Trophoblast cell (in vitro differentiated cells and primary cell): ENCODE data around the gene HMGB4.

Experiments
- DNase-seq, 2 donors: peaks; one replicate each; pipeline ENCODE4 v3.0.0-alpha.2; 2016
- H2AFZ ChIP-seq: 2 replicates; pipeline ENCODE4 v1.6.1; 2013; ENCODE audit warnings: low read length, moderate library complexity, mild to moderate bottlenecking; ENCODE audit not compliant: insufficient read depth, poor library complexity
- H2AK5ac ChIP-seq: 2 replicates; pipeline ENCODE4 v1.6.1; 2013; ENCODE audit warnings: mild to moderate bottlenecking, low read length
- H2BK120ac ChIP-seq: 2 replicates; pipeline ENCODE4 v1.6.1; 2013; ENCODE audit warnings: low read length, mild to moderate bottlenecking, moderate library complexity; ENCODE audit not compliant: insufficient read depth, poor library complexity
- H2BK12ac ChIP-seq: 2 replicates; pipeline ENCODE4 v1.6.1; 2013; ENCODE audit warnings: mild to moderate bottlenecking, low read length, moderate library complexity
- H2BK5ac ChIP-seq: 2 replicates; pipeline ENCODE4 v1.6.1; 2013; ENCODE audit warnings: low read length, low read depth, moderate library complexity, mild to moderate bottlenecking; ENCODE audit not compliant: poor library complexity
- H3K14ac ChIP-seq: 2 replicates; pipeline ENCODE4 v1.6.1; 2013; ENCODE audit warnings: mild to moderate bottlenecking, low read length
- H3K18ac ChIP-seq: 2 replicates; pipeline ENCODE4 v1.6.1; 2013; ENCODE audit warnings: mild to moderate bottlenecking, low read length
- H3K23ac ChIP-seq: 2 replicates; pipeline ENCODE4 v1.6.1; 2013; ENCODE audit warnings: low read length
- H3K27ac ChIP-seq: 2 replicates; pipeline ENCODE4 v1.5.1; 2013; ENCODE audit warnings: low read depth, mild to moderate bottlenecking, inconsistent platforms, low read length, moderate library complexity
- H3K27me3 ChIP-seq: 2 replicates; pipeline ENCODE4 v1.6.1; 2013; ENCODE audit warnings: inconsistent platforms, mild to moderate bottlenecking, low read length, moderate library complexity; ENCODE audit not compliant: insufficient read depth
- H3K36me3 ChIP-seq, 2 experiments: 1 replicate in 1 of 2; 2 replicates in 1 of 2; pipeline ENCODE4 v1.6.1; 2013; ENCODE audit warnings: low read length in 2 of 2, mild to moderate bottlenecking in 2 of 2, moderate library complexity in 1 of 2; ENCODE audit not compliant: insufficient read depth in 2 of 2, control insufficient read depth in 1 of 2
- H3K4ac ChIP-seq: 2 replicates; pipeline ENCODE4 v1.6.1; 2013; ENCODE audit warnings: low read depth, mild to moderate bottlenecking, low read length, moderate library complexity
- H3K4me1 ChIP-seq, 2 experiments: 1 replicate in 1 of 2; 2 replicates in 1 of 2; pipeline ENCODE4 v1.6.1; 2013; ENCODE audit warnings: low read length in 2 of 2, mild to moderate bottlenecking in 2 of 2, moderate library complexity in 1 of 2; ENCODE audit not compliant: insufficient read depth in 2 of 2, control insufficient read depth in 1 of 2
- H3K4me2 ChIP-seq: 2 replicates; pipeline ENCODE4 v1.6.1; 2013; ENCODE audit warnings: inconsistent platforms, mild to moderate bottlenecking, low read length, moderate library complexity
- H3K4me3 ChIP-seq: 2 replicates; pipeline ENCODE4 v1.5.1; 2013; ENCODE audit warnings: mild to moderate bottlenecking, low read depth, low read length, inconsistent platforms
- H3K79me1 ChIP-seq: one replicate; pipeline ENCODE4 v1.6.1; 2013; ENCODE audit warnings: low read length
- H3K79me2 ChIP-seq: 2 replicates; pipeline ENCODE4 v1.6.1; 2013; ENCODE audit warnings: low read length, mild to moderate bottlenecking; ENCODE audit not compliant: control insufficient read depth, insufficient read depth, poor library complexity
- H3K9ac ChIP-seq: 2 replicates; pipeline ENCODE4 v1.6.1; 2013; ENCODE audit warnings: mild to moderate bottlenecking, low read length
- H3K9me3 ChIP-seq: 2 replicates; pipeline ENCODE4 v1.6.1; 2013; ENCODE audit warnings: low read depth, mild to moderate bottlenecking, control low read depth, inconsistent platforms, low read length; ENCODE audit not compliant: insufficient read depth
- H4K12ac ChIP-seq: 2 replicates; pipeline ENCODE4 v1.6.1; 2013; ENCODE audit warnings: low read depth, mild to moderate bottlenecking, low read length, moderate library complexity
- H4K8ac ChIP-seq: 2 replicates; pipeline ENCODE4 v1.6.1; 2013; ENCODE audit warnings: low read depth, mild to moderate bottlenecking, low read length, moderate library complexity
- H4K91ac ChIP-seq: one replicate; pipeline ENCODE4 v1.6.1; 2013; ENCODE audit warnings: low read depth, mild to moderate bottlenecking, low read length, moderate library complexity
- WGBS: extraction: QIAGEN DNeasy Blood & Tissue Kit; methylation state at CpG from one replicate; pipeline ENCODE4 v1.1.7; 2013; ENCODE audit warnings: missing lambda C conversion rate; ENCODE audit not compliant: insufficient read length, insufficient coverage; ENCODE audit errors: extremely low coverage; 5-methylcytosine and 5-hydroxymethylcytosine counted together

Gene HMGB4

DNA sequence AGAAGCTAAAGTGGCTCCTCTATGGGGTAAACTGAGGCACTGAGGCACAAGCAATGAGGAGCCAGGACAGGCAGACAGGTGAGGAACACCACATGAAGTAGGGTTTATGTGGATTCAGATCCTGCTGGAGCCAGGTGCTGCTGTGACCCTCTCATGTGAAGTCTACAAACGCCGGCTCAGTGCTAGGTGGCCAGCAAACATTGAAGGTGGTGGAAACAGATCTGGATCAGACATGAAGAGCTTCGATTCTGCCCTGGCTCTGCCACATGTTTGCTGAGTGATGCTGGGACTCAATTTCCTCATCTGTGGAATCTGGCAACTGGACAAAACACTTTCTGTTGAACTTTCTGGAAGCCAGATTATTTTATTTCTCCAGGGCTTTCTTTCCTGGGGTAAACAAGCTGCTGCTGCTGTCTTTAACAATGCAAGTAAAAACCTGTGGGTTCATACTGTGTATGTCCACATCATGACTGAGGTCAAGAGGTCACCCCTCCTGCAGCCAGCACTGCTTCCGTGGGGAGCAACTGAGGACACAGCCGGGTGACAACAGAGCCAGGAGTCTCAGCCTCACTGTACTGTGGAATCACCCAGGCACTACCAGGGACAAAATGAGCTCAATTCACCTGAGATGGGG, 33.3 kb downstream of the HMGB4 start:
- no peaks in the 10 kb centered on the region for H3K79me2 ChIP-seq
- H2AK5ac ChIP-seq = no peak overlapping the region
- H3K23ac ChIP-seq = no peak overlapping the region
- H3K27ac ChIP-seq = no peak overlapping the region
- no peak overlapping the region for H3K4ac ChIP-seq
- H2BK12ac ChIP-seq = no peak overlapping the region
- H3K14ac ChIP-seq = no peak overlapping the region
- H3K9ac ChIP-seq = no peak overlapping the region
- H4K91ac ChIP-seq = no peak overlapping the region
- no peaks in the 10 kb centered on the region for H3K4me1 ChIP-seq
- H3K18ac ChIP-seq = no peak overlapping the region
- H4K8ac ChIP-seq = no peak overlapping the region
- no peak overlapping the region for H3K4me2 ChIP-seq
- H2AFZ ChIP-seq = no peak overlapping the region
- no peak for DNase-seq
- H3K79me1 ChIP-seq = no peaks in the 10 kb centered on the region
- H3K27me3 ChIP-seq = no peaks in the 10 kb centered on the region
- no peak overlapping the region for H2BK120ac ChIP-seq
- no CpG with 5 or more reads among the region's 5 CpGs for WGBS
- H3K9me3 ChIP-seq = no peaks in the 10 kb centered on the region
- H3K4me3 ChIP-seq = no peak overlapping the region
- H2BK5ac ChIP-seq = no peak overlapping the region
- no peaks in the 10 kb centered on the region for H3K36me3 ChIP-seq
- no peak overlapping the region for H4K12ac ChIP-seq

DNA sequence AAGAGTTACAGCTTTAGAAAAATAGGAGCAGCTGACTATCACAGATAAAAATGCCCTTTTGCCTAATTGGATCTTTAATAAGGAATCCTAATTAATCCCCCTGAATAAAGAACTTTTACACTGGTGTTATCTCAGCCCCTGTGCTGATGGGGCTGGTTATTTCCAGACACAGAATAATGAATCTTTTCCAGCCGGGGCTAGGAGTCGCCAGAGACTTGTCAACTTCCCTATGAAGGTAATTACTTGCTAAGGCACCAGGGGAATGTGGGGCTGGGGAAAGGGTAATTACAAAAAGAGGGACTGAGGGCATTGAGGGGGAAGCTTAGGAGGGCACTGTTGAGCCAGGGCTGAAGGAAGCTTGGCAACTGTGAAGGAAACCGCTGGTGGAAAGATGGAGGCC, 34.5 kb downstream of the HMGB4 start:
- H3K4ac ChIP-seq = no peak overlapping the region
- H3K14ac ChIP-seq = no peak overlapping the region
- no peak overlapping the region for H2BK12ac ChIP-seq
- no peaks in the 10 kb centered on the region for H3K79me1 ChIP-seq
- H3K4me1 ChIP-seq = no peaks in the 10 kb centered on the region
- no CpG with 5 or more reads among the region's 3 CpGs for WGBS
- H3K23ac ChIP-seq = no peak overlapping the region
- no peak overlapping the region for H2BK5ac ChIP-seq
- H2AK5ac ChIP-seq = no peak overlapping the region
- no peak for DNase-seq
- H3K4me3 ChIP-seq = no peak overlapping the region
- no peaks in the 10 kb centered on the region for H3K79me2 ChIP-seq
- H2BK120ac ChIP-seq = no peak overlapping the region
- H3K27me3 ChIP-seq = no peaks in the 10 kb centered on the region
- no peaks in the 10 kb centered on the region for H3K9me3 ChIP-seq
- no peak overlapping the region for H4K12ac ChIP-seq
- H4K91ac ChIP-seq = no peak overlapping the region
- no peak overlapping the region for H2AFZ ChIP-seq
- H3K18ac ChIP-seq = no peak overlapping the region
- no peak overlapping the region for H3K27ac ChIP-seq
- H3K4me2 ChIP-seq = no peak overlapping the region
- H3K36me3 ChIP-seq = no peaks in the 10 kb centered on the region
- H3K9ac ChIP-seq = no peak overlapping the region
- H4K8ac ChIP-seq = no peak overlapping the region

DNA sequence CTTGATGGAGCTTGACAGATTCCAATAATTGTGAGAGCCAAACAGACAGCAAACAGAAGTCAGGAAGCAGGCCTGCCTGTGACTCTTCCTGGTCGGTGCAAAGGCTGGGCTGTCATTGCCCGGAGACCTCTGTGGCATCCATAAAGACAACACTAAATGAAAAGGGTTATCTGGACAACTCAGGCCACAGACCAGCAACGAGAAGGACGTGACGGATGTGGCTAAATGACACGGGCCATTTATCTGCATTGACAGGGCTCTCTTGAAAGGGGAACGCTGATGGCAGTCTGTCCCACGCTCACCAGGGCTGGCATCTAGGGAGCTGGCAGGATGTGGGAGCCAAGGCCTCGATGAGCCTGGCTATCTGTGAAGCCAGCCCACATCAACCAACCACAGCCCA, 35.0 kb downstream of the HMGB4 start:
- Histone ChIP-seq H3K23ac (no peak overlapping the region), H3K27me3 (no peaks in the 10 kb centered on the region), H4K12ac (no peak overlapping the region), H3K4me1 (no peaks in the 10 kb centered on the region), H3K4me2 (no peak overlapping the region), H3K4ac (no peak overlapping the region), H3K14ac (no peak overlapping the region), H2BK120ac (no peak overlapping the region), H2BK12ac (no peak overlapping the region), H3K27ac (no peak overlapping the region), H3K9me3 (no peaks in the 10 kb centered on the region), H4K8ac (no peak overlapping the region), H3K79me1 (no peaks in the 10 kb centered on the region), H4K91ac (no peak overlapping the region), H2BK5ac (no peak overlapping the region), H2AK5ac (no peak overlapping the region), H3K4me3 (no peak overlapping the region), H3K18ac (no peak overlapping the region), H2AFZ (no peak overlapping the region), H3K79me2 (no peaks in the 10 kb centered on the region), H3K36me3 (no peaks in the 10 kb centered on the region), H3K9ac (no peak overlapping the region)
- no CpG with 5 or more reads among the region's 9 CpGs for WGBS
- DNase-seq = no peak

DNA sequence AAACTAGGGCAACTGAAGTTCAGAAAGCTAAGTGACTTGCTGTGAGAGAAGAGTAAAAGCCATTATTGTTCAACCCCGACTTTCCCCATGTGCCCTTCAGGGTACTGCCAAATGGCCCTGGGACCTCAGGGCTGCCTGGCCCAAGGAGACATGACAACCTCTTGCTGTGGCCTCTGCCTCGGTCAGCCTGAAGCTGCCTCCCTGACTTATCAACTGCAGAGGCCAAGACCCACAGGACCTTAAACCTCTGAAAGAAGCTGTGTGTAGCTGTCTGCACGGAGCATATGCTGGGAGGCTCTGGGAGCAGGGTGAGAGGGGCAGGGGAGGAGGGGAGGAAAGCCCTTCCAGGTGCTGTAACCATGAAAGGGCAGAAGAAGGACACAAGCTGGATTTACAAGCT, 35.9 kb downstream of the HMGB4 start:
- Histone ChIP-seq H3K9ac (no peak overlapping the region), H3K18ac (no peak overlapping the region), H2BK120ac (no peak overlapping the region), H3K27ac (no peak overlapping the region), H3K14ac (no peak overlapping the region), H2AK5ac (no peak overlapping the region), H3K4me3 (no peak overlapping the region), H3K23ac (no peak overlapping the region), H3K9me3 (no peaks in the 10 kb centered on the region), H2AFZ (no peak overlapping the region), H3K4me2 (no peak overlapping the region), H3K4ac (no peak overlapping the region), H4K91ac (no peak overlapping the region), H4K12ac (no peak overlapping the region), H2BK12ac (no peak overlapping the region), H3K27me3 (no peaks in the 10 kb centered on the region), H3K79me2 (no peaks in the 10 kb centered on the region), H3K79me1 (no peaks in the 10 kb centered on the region), H3K4me1 (no peaks in the 10 kb centered on the region), H3K36me3 (no peaks in the 10 kb centered on the region), H2BK5ac (no peak overlapping the region), H4K8ac (no peak overlapping the region)
- WGBS = no CpG with 5 or more reads among the region's 3 CpGs
- no peak for DNase-seq
